Measurements from ENCODE around the gene LOC128125822.

The LOC128125822 gene

DNA sequence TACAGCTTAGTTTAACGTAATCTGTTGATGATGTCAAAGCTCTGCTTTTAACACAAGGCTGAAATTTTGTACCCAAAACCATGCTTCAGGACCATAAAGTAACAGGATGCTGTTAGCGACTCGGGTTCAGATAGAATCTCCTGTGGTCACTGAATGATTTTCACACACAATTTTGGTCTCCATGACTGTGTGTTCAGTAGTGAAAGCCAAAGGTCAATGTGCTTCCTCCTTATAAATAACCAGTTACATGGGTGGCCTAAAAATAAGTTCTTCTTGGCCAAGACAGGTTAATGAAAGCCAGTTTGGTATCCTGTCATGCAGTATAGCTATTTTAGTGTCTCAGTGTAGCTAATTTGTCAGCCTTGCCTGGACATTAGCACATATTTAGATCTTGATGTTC, 19.1 kb upstream of the LOC128125822 start:
- Histone ChIP-seq H3K4me3 (ENCODE audit: low read length) (no peak overlapping the region), H3K27me3 (ENCODE audit: control insufficient read depth in 2 of 2, insufficient read depth in 2 of 2, low read length in 2 of 2) (no peaks in the 10 kb centered on the region), H3K9me3 (ENCODE audit: control insufficient read depth in 2 of 3, low read length in 3 of 3) (no peaks in the 10 kb centered on the region), H3K36me3 (ENCODE audit: control insufficient read depth in 2 of 3, insufficient read depth in 3 of 3, low read length in 3 of 3) (no peaks in the 10 kb centered on the region), H3K4me1 (ENCODE audit: control insufficient read depth in 2 of 2, insufficient read depth in 2 of 2, low read length in 2 of 2) (no peaks in the 10 kb centered on the region), H3K27ac (ENCODE audit: low read depth, low read length) (no peak overlapping the region)
- POLR2A ChIA-PET, result no interaction called here
- H3K36me3 Mint-ChIP-seq, result peaks cover 0 to 1% (median 0%) of the 10 kb centered on the region in 5 donors
- intact Hi-C loops (cut with micrococcal nuclease), result no loop called here
- ATAC-seq (no peak), DNase-seq (no peak)
- H3K4me3 Mint-ChIP-seq, result no peak overlapping the region
- CTCF ChIA-PET, result no interaction called here
- no peak overlapping the region for H3K27ac Mint-ChIP-seq
- no peaks in the 10 kb centered on the region for H3K4me1 Mint-ChIP-seq
- H3K9me3 Mint-ChIP-seq, result peaks cover 0 to 2% (median 0%) of the 10 kb centered on the region in 11 donors
- peaks cover 4 to 20% (median 11%) of the 10 kb centered on the region in 5 donors for H3K27me3 Mint-ChIP-seq

DNA sequence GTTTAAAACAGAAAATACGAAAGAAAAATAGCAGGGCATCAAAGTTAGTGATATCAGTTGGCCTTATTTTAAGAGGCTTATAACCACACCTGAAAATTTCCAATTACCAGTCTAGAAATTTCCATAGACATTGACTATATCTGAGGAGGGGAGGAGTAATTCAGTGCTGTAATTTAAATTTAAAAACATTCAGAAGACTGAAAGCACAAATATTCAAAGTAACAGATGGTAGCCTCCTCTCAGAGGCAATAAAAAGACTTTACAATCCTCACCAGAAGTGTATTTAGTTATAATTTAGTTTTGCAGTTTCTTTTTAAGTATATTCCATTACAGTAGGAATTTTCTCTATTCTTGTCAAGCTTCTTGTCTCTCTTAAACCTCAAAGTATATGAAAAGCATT, 18.4 kb upstream of the LOC128125822 start:
- Mint-ChIP-seq H3K4me3 (no peak overlapping the region), H3K27me3 (peaks cover 4 to 20% (median 14%) of the 10 kb centered on the region in 5 donors), H3K27ac (no peak overlapping the region), H3K36me3 (peaks cover 0 to 1% (median 0%) of the 10 kb centered on the region in 5 donors), H3K4me1 (no peaks in the 10 kb centered on the region), H3K9me3 (peaks cover 0 to 2% (median 0%) of the 10 kb centered on the region in 11 donors)
- ChIA-PET CTCF (no interaction called here), POLR2A (no interaction called here)
- no peak for ATAC-seq
- no peaks in the 10 kb centered on the region for H3K36me3 ChIP-seq (ENCODE audit: control insufficient read depth in 2 of 3, insufficient read depth in 3 of 3, low read length in 3 of 3)
- intact Hi-C loops (cut with micrococcal nuclease), result no loop called here
- no peak overlapping the region for H3K4me3 ChIP-seq (ENCODE audit: low read length)
- no peak overlapping the region for H3K27ac ChIP-seq (ENCODE audit: low read depth, low read length)
- no peaks in the 10 kb centered on the region for H3K9me3 ChIP-seq (ENCODE audit: control insufficient read depth in 2 of 3, low read length in 3 of 3)
- no peaks in the 10 kb centered on the region for H3K27me3 ChIP-seq (ENCODE audit: control insufficient read depth in 2 of 2, insufficient read depth in 2 of 2, low read length in 2 of 2)
- H3K4me1 ChIP-seq (ENCODE audit: control insufficient read depth in 2 of 2, insufficient read depth in 2 of 2, low read length in 2 of 2), result no peaks in the 10 kb centered on the region
- DNase-seq, result no peak

DNA sequence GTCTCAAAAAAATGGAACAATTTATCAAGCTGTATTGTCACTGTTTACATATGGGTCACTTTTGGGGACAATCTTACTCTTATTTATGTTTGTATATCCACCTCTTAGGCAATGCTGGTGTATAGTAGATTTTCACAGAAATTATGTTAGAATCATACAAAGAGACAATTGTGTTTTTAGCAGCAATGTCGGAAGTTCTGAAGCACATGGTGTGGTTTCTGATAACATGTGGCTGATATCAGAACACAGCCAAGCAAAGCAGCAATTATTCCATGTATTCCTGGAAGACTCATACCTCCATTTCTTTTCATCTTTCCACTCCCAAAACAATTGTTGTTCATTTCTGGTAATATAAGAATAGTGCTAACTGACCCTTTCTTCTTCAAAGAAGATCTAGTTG, 17.5 kb upstream of the LOC128125822 start:
- H3K4me1 Mint-ChIP-seq, result no peaks in the 10 kb centered on the region
- Histone ChIP-seq H3K27ac (ENCODE audit: low read depth, low read length) (no peak overlapping the region), H3K36me3 (ENCODE audit: control insufficient read depth in 2 of 3, insufficient read depth in 3 of 3, low read length in 3 of 3) (no peaks in the 10 kb centered on the region), H3K4me3 (ENCODE audit: low read length) (no peak overlapping the region), H3K9me3 (ENCODE audit: control insufficient read depth in 2 of 3, low read length in 3 of 3) (no peaks in the 10 kb centered on the region), H3K27me3 (ENCODE audit: control insufficient read depth in 2 of 2, insufficient read depth in 2 of 2, low read length in 2 of 2) (no peaks in the 10 kb centered on the region), H3K4me1 (ENCODE audit: control insufficient read depth in 2 of 2, insufficient read depth in 2 of 2, low read length in 2 of 2) (no peaks in the 10 kb centered on the region)
- no peak overlapping the region for H3K4me3 Mint-ChIP-seq
- CTCF ChIA-PET, result no interaction called here
- H3K9me3 Mint-ChIP-seq, result peaks cover 0 to 2% (median 0%) of the 10 kb centered on the region in 11 donors
- ATAC-seq, result no peak
- peaks cover 4 to 20% (median 15%) of the 10 kb centered on the region in 5 donors for H3K27me3 Mint-ChIP-seq
- DNase-seq, result no peak
- no peak overlapping the region for H3K27ac Mint-ChIP-seq
- intact Hi-C loops (cut with micrococcal nuclease), result no loop called here
- peaks cover 0 to 1% (median 0%) of the 10 kb centered on the region in 5 donors for H3K36me3 Mint-ChIP-seq
- POLR2A ChIA-PET, result no interaction called here

DNA sequence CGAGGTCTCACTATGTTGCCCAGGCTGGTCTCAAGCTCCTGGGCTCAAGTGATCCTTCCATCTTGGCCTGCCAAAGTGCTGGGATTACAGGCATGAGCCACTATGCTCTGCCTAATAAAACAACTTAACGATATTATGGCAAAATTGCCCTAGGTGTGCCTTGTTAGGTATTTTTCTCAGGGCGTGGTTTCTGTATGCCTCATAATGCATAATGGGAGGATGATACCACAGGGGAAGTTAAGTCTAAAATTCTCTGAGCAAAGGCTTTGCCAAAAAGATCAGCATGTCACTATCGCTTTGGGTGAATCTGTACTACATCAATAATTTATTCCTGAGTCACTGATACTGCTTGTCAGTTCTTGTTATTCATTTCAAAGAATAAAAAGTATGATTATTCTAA, 15.9 kb upstream of the LOC128125822 start:
- Mint-ChIP-seq H3K27ac (no peak overlapping the region), H3K9me3 (peaks cover 0 to 2% (median 0%) of the 10 kb centered on the region in 11 donors), H3K27me3 (peaks cover 4 to 26% (median 20%) of the 10 kb centered on the region in 5 donors), H3K4me1 (peaks cover 0 to 2% (median 0%) of the 10 kb centered on the region in 7 donors), H3K36me3 (peaks cover 0 to 1% (median 0%) of the 10 kb centered on the region in 5 donors), H3K4me3 (no peak overlapping the region)
- Histone ChIP-seq H3K27me3 (ENCODE audit: control insufficient read depth in 2 of 2, insufficient read depth in 2 of 2, low read length in 2 of 2) (no peaks in the 10 kb centered on the region), H3K4me1 (ENCODE audit: control insufficient read depth in 2 of 2, insufficient read depth in 2 of 2, low read length in 2 of 2) (no peaks in the 10 kb centered on the region), H3K27ac (ENCODE audit: low read depth, low read length) (no peak overlapping the region), H3K4me3 (ENCODE audit: low read length) (no peak overlapping the region), H3K9me3 (ENCODE audit: control insufficient read depth in 2 of 3, low read length in 3 of 3) (no peaks in the 10 kb centered on the region), H3K36me3 (ENCODE audit: control insufficient read depth in 2 of 3, insufficient read depth in 3 of 3, low read length in 3 of 3) (no peaks in the 10 kb centered on the region)
- intact Hi-C loops (cut with micrococcal nuclease), result no loop called here
- POLR2A ChIA-PET, result no interaction called here
- DNase-seq (no peak), ATAC-seq (no peak)
- CTCF ChIA-PET, result no interaction called here

DNA sequence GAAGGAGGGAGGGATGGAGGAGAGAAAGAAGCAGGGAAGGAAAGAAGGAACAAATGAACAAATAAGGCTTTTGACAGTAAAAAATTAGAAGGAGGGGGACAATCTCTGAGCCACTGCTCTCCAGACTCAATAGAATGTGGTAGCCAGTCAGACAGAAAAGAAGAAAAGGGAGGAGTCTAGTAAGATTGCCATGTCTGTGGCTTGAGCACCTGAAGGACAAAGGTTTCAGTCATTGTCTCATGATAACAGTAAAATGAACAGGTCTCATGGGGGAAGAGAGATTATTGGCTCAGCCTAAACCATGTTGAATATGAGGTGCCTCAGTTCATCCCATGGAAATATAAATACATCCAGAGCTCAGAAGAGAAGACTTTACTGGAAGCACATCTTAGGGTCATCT, 14.0 kb upstream of the LOC128125822 start:
- no peaks in the 10 kb centered on the region for H3K4me1 ChIP-seq (ENCODE audit: control insufficient read depth in 2 of 2, insufficient read depth in 2 of 2, low read length in 2 of 2)
- no peak overlapping the region for H3K27ac ChIP-seq (ENCODE audit: low read depth, low read length)
- no peaks in the 10 kb centered on the region for H3K36me3 ChIP-seq (ENCODE audit: control insufficient read depth in 2 of 3, insufficient read depth in 3 of 3, low read length in 3 of 3)
- peaks cover 0 to 3% (median 0%) of the 10 kb centered on the region in 7 donors for H3K4me1 Mint-ChIP-seq
- H3K4me3 ChIP-seq (ENCODE audit: low read length), result no peak overlapping the region
- POLR2A ChIA-PET, result no interaction called here
- H3K27me3 ChIP-seq (ENCODE audit: control insufficient read depth in 2 of 2, insufficient read depth in 2 of 2, low read length in 2 of 2), result no peaks in the 10 kb centered on the region
- peaks cover 4 to 27% (median 20%) of the 10 kb centered on the region in 5 donors for H3K27me3 Mint-ChIP-seq
- no peak overlapping the region for H3K4me3 Mint-ChIP-seq
- H3K36me3 Mint-ChIP-seq, result no peaks in the 10 kb centered on the region
- intact Hi-C loops (cut with micrococcal nuclease), result no loop called here
- ATAC-seq (no peak), DNase-seq (no peak)
- CTCF ChIA-PET, result no interaction called here
- no peaks in the 10 kb centered on the region for H3K9me3 ChIP-seq (ENCODE audit: control insufficient read depth in 2 of 3, low read length in 3 of 3)
- H3K9me3 Mint-ChIP-seq, result peaks cover 0 to 1% (median 0%) of the 10 kb centered on the region in 11 donors
- H3K27ac Mint-ChIP-seq, result no peak overlapping the region

DNA sequence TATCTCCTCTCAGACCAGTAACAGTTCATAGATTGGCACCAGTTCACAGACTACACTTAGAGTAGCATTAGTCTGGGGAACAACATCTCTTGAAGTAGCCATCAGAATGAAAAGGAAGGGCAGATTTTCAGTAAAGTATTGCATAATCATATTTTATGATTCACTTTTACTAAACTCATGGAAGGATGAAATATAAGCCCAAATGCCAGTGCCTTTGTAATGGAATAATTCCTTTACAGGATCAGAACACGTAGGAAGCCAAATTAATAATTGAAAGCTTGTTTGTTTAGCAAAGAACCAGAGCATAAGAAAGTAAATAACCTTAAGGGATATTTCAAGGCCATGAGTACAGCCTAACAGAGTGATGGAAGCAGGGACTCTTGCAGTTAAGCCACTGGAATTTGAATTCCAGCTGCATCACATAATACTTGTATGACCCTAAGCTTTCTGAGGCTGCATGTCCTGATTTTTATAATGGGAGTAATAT, 11.4 kb upstream of the LOC128125822 start:
- H3K9me3 Mint-ChIP-seq, result peaks cover 0 to 2% (median 0%) of the 10 kb centered on the region in 11 donors
- no peaks in the 10 kb centered on the region for H3K36me3 ChIP-seq (ENCODE audit: control insufficient read depth in 2 of 3, insufficient read depth in 3 of 3, low read length in 3 of 3)
- H3K27me3 ChIP-seq (ENCODE audit: control insufficient read depth in 2 of 2, insufficient read depth in 2 of 2, low read length in 2 of 2), result no peaks in the 10 kb centered on the region
- H3K4me3 Mint-ChIP-seq, result no peak overlapping the region
- no peaks in the 10 kb centered on the region for H3K9me3 ChIP-seq (ENCODE audit: control insufficient read depth in 2 of 3, low read length in 3 of 3)
- H3K4me1 ChIP-seq (ENCODE audit: control insufficient read depth in 2 of 2, insufficient read depth in 2 of 2, low read length in 2 of 2), result no peaks in the 10 kb centered on the region
- H3K27ac Mint-ChIP-seq, result no peak overlapping the region
- peaks cover 0 to 3% (median 0%) of the 10 kb centered on the region in 7 donors for H3K4me1 Mint-ChIP-seq
- intact Hi-C loops (cut with micrococcal nuclease), result no loop called here
- CTCF ChIA-PET, result no interaction called here
- H3K27ac ChIP-seq (ENCODE audit: low read depth, low read length), result no peak overlapping the region
- POLR2A ChIA-PET, result no interaction called here
- ATAC-seq, result no peak
- no peak overlapping the region for H3K4me3 ChIP-seq (ENCODE audit: low read length)
- DNase-seq, result no peak
- H3K27me3 Mint-ChIP-seq, result peaks cover 0 to 29% (median 24%) of the 10 kb centered on the region in 5 donors
- H3K36me3 Mint-ChIP-seq, result no peaks in the 10 kb centered on the region

DNA sequence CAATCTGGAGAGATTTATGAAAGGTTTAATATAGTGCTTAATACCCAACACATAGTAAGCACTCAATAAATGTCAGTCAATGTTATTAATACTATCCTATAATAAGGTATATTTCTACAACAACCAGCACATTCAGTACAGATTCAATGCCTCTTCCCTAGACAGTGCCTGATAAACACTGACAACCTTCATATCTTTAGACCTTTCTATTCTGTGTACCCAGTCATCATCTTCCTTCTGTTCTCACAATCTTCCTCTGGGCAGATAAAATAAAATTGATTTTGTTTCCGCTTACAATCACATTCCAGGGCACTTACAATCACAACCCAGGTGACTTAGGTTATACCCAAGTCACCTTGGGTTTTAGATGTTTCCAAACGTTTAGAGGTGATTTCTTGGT, 11.0 kb upstream of the LOC128125822 start:
- ChIA-PET POLR2A (no interaction called here), CTCF (no interaction called here)
- Histone ChIP-seq H3K27ac (ENCODE audit: low read depth, low read length) (no peak overlapping the region), H3K27me3 (ENCODE audit: control insufficient read depth in 2 of 2, insufficient read depth in 2 of 2, low read length in 2 of 2) (no peaks in the 10 kb centered on the region), H3K36me3 (ENCODE audit: control insufficient read depth in 2 of 3, insufficient read depth in 3 of 3, low read length in 3 of 3) (no peaks in the 10 kb centered on the region), H3K4me1 (ENCODE audit: control insufficient read depth in 2 of 2, insufficient read depth in 2 of 2, low read length in 2 of 2) (no peaks in the 10 kb centered on the region), H3K9me3 (ENCODE audit: control insufficient read depth in 2 of 3, low read length in 3 of 3) (no peaks in the 10 kb centered on the region), H3K4me3 (ENCODE audit: low read length) (no peak overlapping the region)
- ATAC-seq (no peak), DNase-seq (no peak)
- Mint-ChIP-seq H3K9me3 (peaks cover 0 to 2% (median 0%) of the 10 kb centered on the region in 11 donors), H3K4me1 (peaks cover 0 to 3% (median 0%) of the 10 kb centered on the region in 7 donors), H3K4me3 (no peak overlapping the region), H3K27ac (no peak overlapping the region), H3K36me3 (no peaks in the 10 kb centered on the region), H3K27me3 (peaks cover 0 to 32% (median 21%) of the 10 kb centered on the region in 5 donors)
- intact Hi-C loops (cut with micrococcal nuclease), result no loop called here
